NT2/D1 (cell line): ENCODE measurements around the gene MYCL.

ENCODE experiments used
- SUZ12 ChIP-seq: IDR thresholded peaks from 2 replicates; pipeline ENCODE4 v1.6.1; 2011; ENCODE audit not compliant: insufficient read length, insufficient read depth; ENCODE audit errors: extremely low read depth
- YY1 ChIP-seq: IDR thresholded peaks from 2 replicates; pipeline ENCODE4 v1.6.1; 2011; ENCODE audit not compliant: insufficient read length, insufficient read depth
- ZNF274 ChIP-seq: IDR thresholded peaks from 2 replicates; pipeline ENCODE4 v1.6.1; 2011; ENCODE audit warnings: mild to moderate bottlenecking, low read depth, low read length

- TF ChIP-seq YY1 (no peak), ZNF274 (no peak), SUZ12 (no peak)
Measured at GRCh38 chr1:39892601-39893595, 8.8 kb downstream of the MYCL start.
